ENCODE results near the gene NDFIP1.

NDFIP1 gene

DNA sequence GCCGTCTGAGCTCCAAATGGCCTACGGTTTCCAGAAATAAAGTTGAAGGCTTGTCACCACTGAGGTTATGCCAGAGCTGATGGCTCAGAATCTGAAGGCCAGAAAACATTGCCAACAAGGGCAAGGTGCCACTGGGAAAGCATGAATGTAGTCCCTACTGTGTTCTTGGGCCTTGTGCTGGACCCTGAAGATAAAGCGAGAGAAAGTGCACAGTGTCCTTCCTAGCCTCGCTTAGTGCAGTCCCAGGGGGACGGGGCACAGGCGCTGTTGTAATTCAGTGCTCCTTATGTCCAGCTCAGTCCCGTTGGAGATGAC is 84.5 kb downstream of the NDFIP1 start:
- no peak for DNase-seq

DNA sequence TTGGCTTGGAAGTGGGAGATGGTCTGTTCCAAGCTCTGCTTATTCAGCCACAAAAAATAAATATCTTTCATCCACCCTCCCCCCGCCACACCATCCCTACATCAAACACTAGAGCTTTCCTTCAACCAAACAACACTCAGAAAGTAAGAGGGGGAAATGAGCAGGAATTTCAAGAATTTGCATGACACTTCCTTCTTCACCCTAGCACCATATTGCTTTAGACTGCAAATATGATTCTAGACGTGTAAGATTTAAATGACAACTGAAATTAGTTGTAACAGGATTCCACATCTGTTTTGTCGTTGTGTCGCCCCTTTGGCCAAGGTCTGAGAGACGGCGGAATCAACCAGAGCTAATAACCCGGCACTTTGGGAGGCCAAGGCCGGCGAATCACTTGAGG is 88.5 kb downstream of the NDFIP1 start:
- no peak for DNase-seq

DNA sequence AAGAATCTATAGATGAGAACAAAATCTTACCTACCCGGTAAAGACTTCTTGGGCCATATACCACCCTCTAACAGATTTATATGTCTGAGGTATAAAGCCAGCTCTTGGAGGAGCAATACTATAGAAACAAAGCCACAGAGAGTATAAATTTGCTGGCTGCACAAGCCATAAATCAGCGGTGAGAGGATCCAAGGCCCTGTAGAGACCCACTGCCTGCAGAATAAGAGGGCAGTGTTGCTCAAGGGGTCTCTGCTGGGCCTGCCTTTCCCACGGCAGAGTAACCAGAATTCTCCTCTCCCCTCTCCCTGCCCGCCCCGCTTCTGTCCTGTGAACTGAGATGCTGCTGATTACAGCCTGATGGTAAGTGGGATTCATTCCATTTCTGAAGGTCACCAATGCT is 89.2 kb downstream of the NDFIP1 start:
- DNase-seq = no peak

GRCh38 chr5:142199388-142199787 is 90.8 kb downstream of the NDFIP1 start:
- DNase-seq = no peak

GRCh38 chr5:142200387-142200786 is 91.8 kb downstream of the NDFIP1 start:
- DNase-seq = no peak

DNA sequence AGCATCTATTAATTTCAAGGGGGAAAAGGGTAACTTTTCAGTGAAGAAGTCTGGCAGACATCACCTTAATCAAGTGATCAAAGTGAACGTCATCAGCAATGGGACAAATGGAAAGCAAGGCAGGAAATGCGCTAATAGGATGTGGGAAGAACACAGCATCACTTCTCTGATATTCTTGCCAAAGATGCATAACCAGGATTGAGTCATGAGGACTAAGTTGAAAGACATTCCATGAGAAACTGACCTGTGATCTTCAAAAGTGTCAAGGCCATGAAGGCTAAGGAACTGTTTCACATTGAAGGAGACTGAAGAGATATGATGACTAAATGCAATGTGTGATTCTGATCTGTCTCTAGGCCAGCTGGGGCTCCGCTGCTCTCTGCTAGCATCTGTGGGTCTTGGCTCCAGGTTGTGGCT is 92.9 kb downstream of the NDFIP1 start:
- DNase-seq = no peak

DNA sequence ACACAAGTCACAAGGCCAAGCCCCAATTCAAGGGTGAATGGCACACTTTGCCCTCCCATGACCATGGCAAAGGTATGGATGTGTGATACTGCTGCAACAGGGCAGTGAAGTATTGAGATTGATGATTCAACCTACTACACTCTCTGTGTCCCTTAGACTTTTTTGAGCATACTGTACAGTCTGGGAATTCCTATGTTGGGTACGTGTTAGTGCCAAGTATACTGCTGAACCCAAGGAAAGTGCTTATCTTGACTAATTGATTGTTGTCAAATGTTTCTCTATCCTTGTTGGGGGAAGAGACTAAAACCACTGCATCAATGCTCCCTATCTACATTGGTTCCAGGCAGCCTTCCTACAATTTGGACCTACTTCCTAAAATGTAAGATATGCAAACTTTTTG is 93.7 kb downstream of the NDFIP1 start:
- DNase-seq = no peak

Measured in CD4-positive, alpha-beta T cell treated with Interleukin-17A for 4 hours (primary cell).